ENCODE measurements around the gene GINS2. TPM values are rescaled to one million over a fixed set of nuclear protein-coding genes. Genes with fewer than 3 reads are reported as not detected.

GINS2 gene
- total RNA-seq, 2 experiments from 2014 or later = 1.1 to 1.4 TPM

GRCh38 chr16:85661740-85662481 is 26.8 kb downstream of the GINS2 start:
- Histone ChIP-seq H3K27me3 (ENCODE audit: control insufficient read depth in 1 of 2, insufficient read depth in 2 of 2, low read length in 2 of 2) (no peaks in the 10 kb centered on the region), H3K36me3 (ENCODE audit: insufficient read depth, low read length) (peaks cover 74% of the 10 kb centered on the region), H3K27ac (ENCODE audit: low read depth in 1 of 2, low read length in 2 of 2) (no peak overlapping the region), H3K9me3 (ENCODE audit: control insufficient read depth in 1 of 2, insufficient read depth in 1 of 2, low read length in 2 of 2) (no peaks in the 10 kb centered on the region), H3K4me1 (ENCODE audit: insufficient read depth, low read length) (no peaks in the 10 kb centered on the region), H3K4me3 (ENCODE audit: low read length) (no peak overlapping the region)
- DNase-seq (no peak), ATAC-seq (ENCODE audit: poor library complexity) (no peak)
- Mint-ChIP-seq H3K4me3 (no peak overlapping the region), H3K27ac (no peak overlapping the region), H3K9me3 (no peaks in the 10 kb centered on the region), H3K27me3 (no peaks in the 10 kb centered on the region), H3K36me3 (ENCODE audit: low read depth) (peaks cover 60% of the 10 kb centered on the region), H3K4me1 (ENCODE audit: low read depth) (no peaks in the 10 kb centered on the region)
- TF ChIP-seq CTCF (IDR thresholded peaks at IDR 0.05) = no peak
- intact Hi-C loops (cut with DNase I, micrococcal nuclease) = no loop called here
- POLR2A ChIA-PET = no interaction called here
- CTCF ChIA-PET = no interaction called here

- no peaks in the 10 kb centered on the region for H3K27me3 Mint-ChIP-seq
- CTCF ChIA-PET = interaction anchor here (1.7 kb wide), 1 partner anchor 11 kb away, joined by 4 read pairs; no protein-coding TSS in a partner anchor
- no peak overlapping the region for H3K27ac ChIP-seq (ENCODE audit: low read depth in 1 of 2, low read length in 2 of 2)
- no peak overlapping the region for H3K4me3 Mint-ChIP-seq
- ATAC-seq (ENCODE audit: poor library complexity) (no peak), DNase-seq (no peak)
- no peaks in the 10 kb centered on the region for H3K27me3 ChIP-seq (ENCODE audit: control insufficient read depth in 1 of 2, insufficient read depth in 2 of 2, low read length in 2 of 2)
- no peaks in the 10 kb centered on the region for H3K9me3 Mint-ChIP-seq
- no peak overlapping the region for H3K4me3 ChIP-seq (ENCODE audit: low read length)
- no peaks in the 10 kb centered on the region for H3K4me1 ChIP-seq (ENCODE audit: insufficient read depth, low read length)
- no peaks in the 10 kb centered on the region for H3K9me3 ChIP-seq (ENCODE audit: control insufficient read depth in 1 of 2, insufficient read depth in 1 of 2, low read length in 2 of 2)
- POLR2A ChIA-PET = no interaction called here
- H3K4me1 Mint-ChIP-seq (ENCODE audit: low read depth) = no peaks in the 10 kb centered on the region
- peaks cover 57% of the 10 kb centered on the region for H3K36me3 Mint-ChIP-seq (ENCODE audit: low read depth)
- H3K36me3 ChIP-seq (ENCODE audit: insufficient read depth, low read length) = peaks cover 74% of the 10 kb centered on the region
- no peak overlapping the region for H3K27ac Mint-ChIP-seq
- intact Hi-C loops (cut with DNase I, micrococcal nuclease) = no loop called here
- no peak for TF ChIP-seq CTCF (IDR thresholded peaks at IDR 0.05)
Measured at GRCh38 chr16:85660843-85661739, 27.7 kb downstream of the GINS2 start.

GRCh38 chr16:85659805-85660511 is 28.8 kb downstream of the GINS2 start:
- intact Hi-C loops (cut with DNase I, micrococcal nuclease) = loop anchor here (1.0 to 5.0 kb wide), 3 partner anchors 57 to 99 kb away; no protein-coding TSS in a partner anchor
- peak; percentile 77 for TF ChIP-seq CTCF (IDR thresholded peaks at IDR 0.05)
- ChIA-PET POLR2A (no interaction called here), CTCF (interaction anchor here (1.7 kb wide), 1 partner anchor 10 kb away, joined by 4 read pairs; no protein-coding TSS in a partner anchor)
- Mint-ChIP-seq H3K4me1 (ENCODE audit: low read depth) (no peaks in the 10 kb centered on the region), H3K9me3 (no peaks in the 10 kb centered on the region), H3K27ac (no peak overlapping the region), H3K27me3 (no peaks in the 10 kb centered on the region), H3K36me3 (ENCODE audit: low read depth) (peaks cover 51% of the 10 kb centered on the region), H3K4me3 (no peak overlapping the region)
- peak; percentile 38 to 71 (median 54) for DNase-seq
- Histone ChIP-seq H3K27ac (ENCODE audit: low read depth in 1 of 2, low read length in 2 of 2) (no peak overlapping the region), H3K36me3 (ENCODE audit: insufficient read depth, low read length) (peaks cover 75% of the 10 kb centered on the region), H3K9me3 (ENCODE audit: control insufficient read depth in 1 of 2, insufficient read depth in 1 of 2, low read length in 2 of 2) (no peaks in the 10 kb centered on the region), H3K27me3 (ENCODE audit: control insufficient read depth in 1 of 2, insufficient read depth in 2 of 2, low read length in 2 of 2) (no peaks in the 10 kb centered on the region), H3K4me1 (ENCODE audit: insufficient read depth, low read length) (no peaks in the 10 kb centered on the region), H3K4me3 (ENCODE audit: low read length) (no peak overlapping the region)
- peak; percentile 74 for ATAC-seq (ENCODE audit: poor library complexity)

Data from CD4-positive, alpha-beta T cell (primary cell).